ENCODE results near the gene GJC3. TPM values are rescaled to one million over a fixed set of nuclear protein-coding genes. Genes with fewer than 3 reads are reported as not detected.

GJC3 gene
- total and polyA plus RNA-seq, 9 of the 15 experiments (the other 6 are each of a cell fraction or from before 2014, with no cell fraction given) = 0.10 to 0.45 (median 0.28) TPM; not detected in 1

- no peak overlapping the region for H3K4me2 ChIP-seq (ENCODE audit: insufficient read depth, low read length)
- POLR2A ChIA-PET = interaction anchor here (1.2 kb wide), 1 partner anchor 34 kb away, joined by 5 read pairs; the partner anchor contains the start of gene TRIM4
- no peak for ATAC-seq
- TF ChIP-seq ZFP1 (CRISPR knock-in tag; IDR thresholded peaks at IDR 0.05) (no peak), MYBL2 (IDR thresholded peaks at IDR 0.05; ENCODE audit: low read depth) (no peak), MYBL2 (CRISPR knock-in tag; IDR thresholded peaks at IDR 0.05; ENCODE audit: borderline replicate concordance) (no peak), ELK1 (CRISPR knock-in tag; IDR thresholded peaks at IDR 0.05) (no peak), KAT2B (IDR thresholded peaks at IDR 0.05; ENCODE audit: low read depth, low read length) (no peak), FOXK2 (conservative IDR thresholded peaks at IDR 0.05 in 1 of 2, IDR thresholded peaks at IDR 0.05 in 1 of 2; ENCODE audit: low read depth in 2 of 2) (no peak), PREB (CRISPR knock-in tag; IDR thresholded peaks at IDR 0.05) (no peak), HNRNPH1 (optimal IDR thresholded peaks at IDR 0.05; ENCODE audit: low read depth, low read length) (no peak), DMBX1 (CRISPR knock-in tag; IDR thresholded peaks at IDR 0.05; ENCODE audit: borderline replicate concordance) (no peak), ZNF407 (IDR thresholded peaks at IDR 0.05; ENCODE audit: low read depth) (no peak), TRIM24 (IDR thresholded peaks at IDR 0.05) (peak; percentile 27 to 40; a peak in 1 of 4 replicates), CEBPG (CRISPR knock-in tag; IDR thresholded peaks at IDR 0.05) (peak; percentile 24; the same call in 1 of the 2 replicates), CEBPG (tag; conservative IDR thresholded peaks at IDR 0.05 in 1 of 2, IDR thresholded peaks at IDR 0.05 in 1 of 2) (peak; percentile 95 to 97)
Observed at GRCh38 chr7:99953649-99954048, 24.2 kb upstream of the GJC3 start.

More at GRCh38 chr7:99953649-99954048, 24.2 kb upstream of the GJC3 start:
- Histone ChIP-seq H3K27ac (ENCODE audit: extremely low read depth, low read depth, low read length) (no peak overlapping the region), H3K27me3 (ENCODE audit: control insufficient read depth in 2 of 2, insufficient read depth in 2 of 2, low read length in 2 of 2) (peaks cover 19 to 30% of the 10 kb centered on the region in 2 experiments), H4K20me1 (replicated peaks; ENCODE audit: control insufficient read depth, insufficient read depth, low read length) (no peaks in the 10 kb centered on the region), H3K4me3 (no peak overlapping the region), H3K36me3 (ENCODE audit: control insufficient read depth, insufficient read depth, low read length) (no peaks in the 10 kb centered on the region), H2AFZ (ENCODE audit: low read depth, low read length) (no peak overlapping the region), H3K4me1 (replicated peaks in 1 of 2; ENCODE audit: control insufficient read depth in 2 of 2, insufficient read depth in 2 of 2, low read length in 2 of 2) (no peaks in the 10 kb centered on the region), H3K9me1 (ENCODE audit: control insufficient read depth, insufficient read depth, low read length) (no peaks in the 10 kb centered on the region), H3K9me3 (replicated peaks; ENCODE audit: control insufficient read depth, insufficient read depth, low read depth, low read length) (peaks cover 5% of the 10 kb centered on the region), H3K79me2 (ENCODE audit: control insufficient read depth, insufficient read depth, low read length) (no peaks in the 10 kb centered on the region), H3K9ac (ENCODE audit: insufficient read depth in 1 of 2, low read depth in 2 of 2, low read length in 2 of 2) (no peak overlapping the region)
- FAIRE-seq (no peak), DNase-seq (ENCODE audit: extremely low read depth in 1 of 4, low spot score in 3 of 4) (no peak)
- in situ Hi-C loops (cut with MboI) (no loop called here), intact Hi-C loops (cut with micrococcal nuclease) (no loop called here)
- CTCF ChIA-PET (ENCODE audit: low intra/inter-chr PET ratio) = no interaction called here
- 11% methylated on average over 3 of the region's 3 CpGs for WGBS (ENCODE audit: insufficient coverage, low coverage, missing lambda C conversion rate)
- BruUV-seq (replicated peaks) = no TSS peak

Measured in K562 (cell line).